HUES64 (cell line): ENCODE data around the gene PEAR1. TPM values are rescaled to one million over a fixed set of nuclear protein-coding genes. Genes with fewer than 3 reads are reported as not detected.
A peak's percentile ranks its signal among the peaks of the same experiment; 100 is the strongest.

Source experiments
- H3K27ac ChIP-seq: 2 replicates; pipeline ENCODE4 v1.7.0; 2013; ENCODE audit warnings: low read depth, low read length, inconsistent platforms
- H3K27me3 ChIP-seq: 2 replicates; pipeline ENCODE4 v1.6.1; 2013; ENCODE audit warnings: mild to moderate bottlenecking, low read length; ENCODE audit not compliant: insufficient read depth
- H3K36me3 ChIP-seq: 2 replicates; pipeline ENCODE4 v1.6.1; 2013; ENCODE audit warnings: mild to moderate bottlenecking, low read length; ENCODE audit not compliant: insufficient read depth
- H3K4me1 ChIP-seq: 2 replicates; pipeline ENCODE4 v1.6.1; 2013; ENCODE audit warnings: mild to moderate bottlenecking, low read length, moderate library complexity; ENCODE audit not compliant: insufficient read depth
- H3K4me3 ChIP-seq: 2 replicates; pipeline ENCODE4 v1.5.1; 2013; ENCODE audit warnings: mild to moderate bottlenecking, low read length, moderate library complexity
- H3K9ac ChIP-seq: 2 replicates; pipeline ENCODE4 v1.6.1; 2013; ENCODE audit warnings: mild to moderate bottlenecking, low read depth, low read length
- H3K9me3 ChIP-seq: 2 replicates; pipeline ENCODE4 v1.6.1; 2013; ENCODE audit warnings: low read depth, low read length; ENCODE audit not compliant: insufficient read depth
- WGBS: fragments of 150-250, 120-280 bp; methylation state at CpG from one replicate; pipeline ENCODE4 v1.1.7; 2013; ENCODE audit warnings: missing lambda C conversion rate; 5-methylcytosine and 5-hydroxymethylcytosine counted together
- polyA plus RNA-seq, 2 experiments: library from polyadenylated mRNA; stranded (reverse); fragments of 50-300 nt; gene quantifications; one replicate each; pipeline ENCODE4 v1.2.3, GENCODE V29; 2013

PEAR1 gene
- polyA plus RNA-seq (2013, experiment 1 of 2), result 1.4 TPM
- 1.0 TPM for polyA plus RNA-seq (2013, experiment 2 of 2)

DNA sequence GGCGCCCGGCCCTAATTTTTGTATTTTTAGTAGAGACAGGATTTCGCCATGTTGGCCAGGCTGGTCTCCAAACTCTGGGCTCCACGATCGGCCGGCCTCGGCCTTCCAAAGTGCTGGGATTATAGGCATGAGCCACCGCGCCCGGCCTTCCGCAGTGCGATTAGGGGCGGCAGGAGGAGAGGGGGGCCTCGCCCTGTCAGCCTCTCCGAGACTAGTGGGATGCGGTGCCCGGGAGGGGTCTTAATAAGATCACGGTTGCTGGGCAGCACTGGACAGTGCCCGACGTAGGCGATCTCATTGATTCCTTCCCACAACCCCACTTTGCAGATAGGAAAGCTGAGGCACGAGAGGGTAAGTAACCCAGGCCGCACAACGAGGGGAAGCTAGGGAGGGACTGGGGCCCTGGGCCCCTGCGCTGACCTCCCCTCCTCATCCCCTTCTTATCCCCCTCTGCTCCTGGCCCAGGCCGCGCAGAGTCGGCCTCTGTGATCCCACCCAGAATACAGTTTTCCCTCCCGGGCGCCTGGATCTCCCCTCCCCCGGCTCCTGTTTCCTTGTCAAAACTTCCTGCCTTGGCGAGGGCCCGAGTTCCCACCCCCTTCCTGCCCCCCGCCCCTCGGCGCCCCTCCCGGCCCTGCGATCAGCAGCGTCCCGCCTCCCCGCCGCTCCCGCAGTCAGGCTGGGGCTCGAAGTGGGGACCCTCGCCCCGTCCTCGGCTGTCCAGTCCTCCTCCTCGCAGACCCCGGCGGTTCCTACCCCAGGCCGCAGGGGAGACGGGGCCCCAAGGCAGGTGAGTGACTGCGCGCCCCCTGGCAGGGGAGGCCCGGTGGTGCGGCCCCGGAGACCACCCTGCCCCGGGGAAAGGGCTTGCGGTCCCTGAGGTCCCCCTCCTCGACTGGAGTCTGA, at the start of gene PEAR1:
PEAR1 (plus strand) TSS at position 671 of the 906 bp plus-strand sequence. CDS start 10,209 bp downstream, outside the sequence.
- no peak within 1 kb of the TSS for H3K27ac ChIP-seq
- no peaks in the 10 kb centered on the region for H3K36me3 ChIP-seq
- H3K4me3 ChIP-seq, result peak within 1 kb of the TSS; percentile 51
- peaks cover 12% of the 10 kb centered on the region; the same call in 1 of the 2 replicates for H3K4me1 ChIP-seq
- 5% methylated on average over 59 of the region's 60 CpGs for WGBS
- H3K9me3 ChIP-seq, result no peaks in the 10 kb centered on the region
- H3K27me3 ChIP-seq, result peaks cover 55% of the 10 kb centered on the region
- no peak within 1 kb of the TSS for H3K9ac ChIP-seq

- 73% methylated on average over 6 of the region's 6 CpGs for WGBS
- Histone ChIP-seq H3K9me3 (no peaks in the 10 kb centered on the region), H3K9ac (no peak overlapping the region), H3K4me1 (peaks cover 7% of the 10 kb centered on the region; the same call in 1 of the 2 replicates), H3K36me3 (no peaks in the 10 kb centered on the region), H3K4me3 (no peak overlapping the region), H3K27me3 (peaks cover 81% of the 10 kb centered on the region), H3K27ac (no peak overlapping the region)
These were observed 49.4 kb upstream of the PEAR1 start for GRCh38 chr1:156844102-156844501.

GRCh38 chr1:156844638-156845037, 48.9 kb upstream of the PEAR1 start:
- Histone ChIP-seq H3K27me3 (peaks cover 86% of the 10 kb centered on the region), H3K4me3 (peak overlapping the region; percentile 48; the same call in 1 of the 2 replicates), H3K9me3 (no peaks in the 10 kb centered on the region)

DNA sequence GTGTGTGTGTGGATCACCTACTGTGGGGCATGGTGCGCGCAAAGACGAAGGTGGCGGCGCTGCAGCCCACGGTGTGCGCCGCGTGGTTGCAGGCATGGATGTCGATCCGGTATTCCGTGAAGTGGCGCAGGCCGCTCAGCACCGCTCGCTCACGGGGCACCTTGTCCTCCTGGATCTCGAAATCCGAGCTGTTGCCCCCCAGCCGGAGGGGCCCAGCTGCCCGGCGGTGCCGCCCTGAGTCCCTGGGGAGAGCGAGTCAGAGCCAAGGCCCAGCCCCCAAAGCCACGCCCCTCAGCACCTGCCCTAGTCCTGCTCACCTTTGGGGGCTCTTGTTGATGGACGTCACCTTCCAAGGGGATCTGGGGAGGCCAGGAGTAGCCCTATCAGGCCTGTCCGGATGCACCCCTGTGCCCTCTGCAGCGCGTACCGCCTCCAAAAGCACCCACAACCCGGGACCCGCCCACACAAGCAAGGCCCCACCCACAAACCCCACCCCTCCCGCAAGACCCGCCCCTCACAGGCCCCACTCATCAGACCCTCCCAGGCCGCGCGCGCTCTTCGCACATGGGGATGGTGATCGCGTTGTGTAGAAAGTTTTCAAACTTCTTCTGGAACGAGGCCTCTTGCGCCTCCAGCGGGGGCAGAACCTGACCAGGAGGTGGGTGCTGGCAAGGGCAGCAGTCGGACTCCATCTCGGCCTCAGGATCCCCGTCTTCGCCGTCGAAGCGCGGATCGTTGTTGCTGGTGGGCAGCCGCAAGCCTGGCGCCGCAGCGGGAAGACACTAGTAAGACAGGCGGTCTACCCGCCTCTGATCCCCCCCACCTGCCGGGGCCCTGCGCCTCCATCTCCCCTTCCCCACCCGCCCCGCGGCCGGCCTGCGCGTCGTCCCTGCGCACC, 48.2 kb upstream of the PEAR1 start:
- Histone ChIP-seq H3K4me1 (peaks cover 7% of the 10 kb centered on the region; the same call in 1 of the 2 replicates), H3K4me3 (peak overlapping the region; percentile 48), H3K9me3 (no peaks in the 10 kb centered on the region), H3K27me3 (peaks cover 93% of the 10 kb centered on the region), H3K27ac (no peak overlapping the region), H3K9ac (no peak overlapping the region), H3K36me3 (no peaks in the 10 kb centered on the region)
- 13% methylated on average over 64 of the region's 69 CpGs for WGBS

More at GRCh38 chr1:156844638-156845037, 48.9 kb upstream of the PEAR1 start:
- Histone ChIP-seq H3K27ac (no peak overlapping the region), H3K36me3 (no peaks in the 10 kb centered on the region), H3K4me1 (peaks cover 7% of the 10 kb centered on the region; the same call in 1 of the 2 replicates), H3K9ac (no peak overlapping the region)
- 63% methylated on average over 14 of the region's 14 CpGs for WGBS

DNA sequence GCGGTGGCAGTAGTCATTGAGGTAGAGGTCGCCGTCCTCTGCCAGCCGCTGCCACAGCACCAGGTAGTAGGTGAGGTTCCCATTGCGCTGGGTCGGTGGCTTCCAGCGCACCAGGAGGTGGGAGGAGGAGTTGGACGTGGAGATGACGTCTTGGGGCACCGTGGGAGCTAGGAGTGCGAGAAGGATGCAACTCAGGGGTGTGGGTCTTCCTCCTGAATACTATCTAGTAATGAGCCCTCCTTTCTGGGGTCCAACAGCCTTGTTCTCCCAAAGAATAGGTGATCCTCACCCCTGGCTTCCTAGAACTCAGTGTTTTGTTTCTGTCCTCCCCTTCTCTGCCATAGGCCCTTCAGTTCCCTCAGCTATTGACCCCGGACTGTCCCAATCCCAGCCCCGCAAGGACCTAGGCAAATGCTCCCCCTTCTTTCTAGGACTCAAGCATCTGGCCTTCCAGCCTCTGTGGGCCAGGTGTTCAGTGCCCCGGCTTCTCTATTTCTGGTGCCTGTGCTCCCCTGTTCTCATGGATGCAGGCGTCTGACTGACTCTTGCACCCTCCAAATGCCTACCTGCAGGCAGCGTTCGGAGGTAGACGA, 47.5 kb upstream of the PEAR1 start:
- WGBS, result 44% methylated on average over 18 of the region's 18 CpGs
- Histone ChIP-seq H3K9ac (no peak overlapping the region), H3K4me3 (no peak overlapping the region)

GRCh38 chr1:156846643-156847042, 46.9 kb upstream of the PEAR1 start:
- Histone ChIP-seq H3K27ac (no peak overlapping the region), H3K4me1 (peaks cover 7% of the 10 kb centered on the region; the same call in 1 of the 2 replicates), H3K27me3 (peaks cover 99% of the 10 kb centered on the region), H3K4me3 (no peak overlapping the region), H3K9ac (no peak overlapping the region), H3K36me3 (no peaks in the 10 kb centered on the region), H3K9me3 (no peaks in the 10 kb centered on the region)
- WGBS, result 79% methylated on average over 5 of the region's 5 CpGs

More for the DNA sequence above, 47.5 kb upstream of the PEAR1 start:
- no peak overlapping the region for H3K27ac ChIP-seq
- H3K27me3 ChIP-seq, result peaks cover 99% of the 10 kb centered on the region
- H3K36me3 ChIP-seq, result no peaks in the 10 kb centered on the region
- H3K9me3 ChIP-seq, result no peaks in the 10 kb centered on the region
- peaks cover 7% of the 10 kb centered on the region; the same call in 1 of the 2 replicates for H3K4me1 ChIP-seq

GRCh38 chr1:156847591-156848460, 45.7 kb upstream of the PEAR1 start:
- WGBS, result 68% methylated on average over 7 of the region's 7 CpGs
- Histone ChIP-seq H3K9me3 (no peaks in the 10 kb centered on the region), H3K27me3 (peaks cover 100% of the 10 kb centered on the region), H3K36me3 (no peaks in the 10 kb centered on the region), H3K4me1 (peaks cover 7% of the 10 kb centered on the region; the same call in 1 of the 2 replicates), H3K27ac (no peak overlapping the region), H3K4me3 (no peak overlapping the region), H3K9ac (no peak overlapping the region)

GRCh38 chr1:156848461-156849150, 44.9 kb upstream of the PEAR1 start:
- H3K4me3 ChIP-seq, result peak overlapping the region; percentile 51
- no peak overlapping the region for H3K27ac ChIP-seq
- 13% methylated on average over 36 of the region's 36 CpGs for WGBS
- H3K36me3 ChIP-seq, result no peaks in the 10 kb centered on the region
- no peak overlapping the region for H3K9ac ChIP-seq
- no peaks in the 10 kb centered on the region for H3K9me3 ChIP-seq
- peaks cover 100% of the 10 kb centered on the region for H3K27me3 ChIP-seq
- H3K4me1 ChIP-seq, result peaks cover 7% of the 10 kb centered on the region; the same call in 1 of the 2 replicates

- 42% methylated on average over 23 of the region's 23 CpGs for WGBS
- peaks cover 7% of the 10 kb centered on the region; the same call in 1 of the 2 replicates for H3K4me1 ChIP-seq
- no peak overlapping the region for H3K27ac ChIP-seq
- H3K27me3 ChIP-seq, result peaks cover 100% of the 10 kb centered on the region
- H3K4me3 ChIP-seq, result peak overlapping the region; percentile 51
- H3K9me3 ChIP-seq, result no peaks in the 10 kb centered on the region
- H3K9ac ChIP-seq, result no peak overlapping the region
- H3K36me3 ChIP-seq, result no peaks in the 10 kb centered on the region
These were observed 44.4 kb upstream of the PEAR1 start for GRCh38 chr1:156849151-156849496.
